ENCODE results near the gene PRIM1.
"Not testable (repeated sequence)": the region's sequence is repeated elsewhere in the genome, so short reads cannot be mapped to it uniquely, and the experiment has no call there.

PRIM1 gene

DNA sequence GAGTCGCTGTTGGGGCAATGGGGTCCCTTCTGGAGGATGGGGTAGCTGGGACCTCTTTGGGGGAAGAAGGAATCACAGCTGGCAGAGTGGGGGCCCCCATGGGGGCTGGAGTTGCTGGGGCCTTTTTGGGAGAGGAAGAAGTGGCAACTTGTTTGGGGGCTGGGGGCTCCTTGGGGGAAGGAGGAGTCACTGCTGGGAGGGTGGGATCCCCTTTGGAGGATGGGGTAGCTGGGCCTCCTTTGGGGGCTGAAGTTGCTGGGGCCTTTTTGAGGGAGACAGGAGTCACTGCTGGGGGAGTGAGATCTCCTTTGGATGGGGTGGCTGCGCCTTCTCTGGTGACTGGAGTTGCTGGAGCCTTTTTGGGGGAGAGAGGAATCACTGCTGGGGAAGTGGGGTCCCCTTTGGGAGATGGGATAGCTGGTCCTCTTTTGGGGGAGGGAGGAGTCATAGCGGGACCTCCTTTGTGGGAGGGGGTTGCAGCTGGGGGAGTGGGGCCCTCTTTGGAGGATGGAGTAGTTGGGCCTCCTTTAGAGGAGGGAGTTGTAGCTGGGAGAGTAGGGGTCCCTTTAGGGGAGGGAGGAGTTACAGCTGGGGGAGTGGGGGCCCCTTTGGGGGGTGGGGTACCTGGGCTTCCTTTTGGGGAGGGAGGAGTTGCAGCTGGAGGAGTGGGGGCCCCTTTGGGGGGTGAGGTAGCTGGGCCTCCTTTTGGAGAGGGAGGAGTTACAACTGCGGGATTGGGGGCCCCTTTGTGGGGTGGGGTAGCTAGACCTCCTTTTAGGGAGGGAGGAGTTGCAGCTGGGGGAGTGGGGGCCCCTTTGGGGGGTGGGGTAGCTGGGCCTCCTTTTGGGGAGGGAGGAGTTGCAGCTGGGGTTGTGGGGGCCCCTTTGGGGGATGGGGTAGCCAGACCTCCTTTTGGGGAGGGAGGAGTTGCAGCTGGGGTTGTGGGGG, 34.9 kb downstream of the PRIM1 start:
- no peak for DNase-seq (ENCODE audit: low spot score)

DNA sequence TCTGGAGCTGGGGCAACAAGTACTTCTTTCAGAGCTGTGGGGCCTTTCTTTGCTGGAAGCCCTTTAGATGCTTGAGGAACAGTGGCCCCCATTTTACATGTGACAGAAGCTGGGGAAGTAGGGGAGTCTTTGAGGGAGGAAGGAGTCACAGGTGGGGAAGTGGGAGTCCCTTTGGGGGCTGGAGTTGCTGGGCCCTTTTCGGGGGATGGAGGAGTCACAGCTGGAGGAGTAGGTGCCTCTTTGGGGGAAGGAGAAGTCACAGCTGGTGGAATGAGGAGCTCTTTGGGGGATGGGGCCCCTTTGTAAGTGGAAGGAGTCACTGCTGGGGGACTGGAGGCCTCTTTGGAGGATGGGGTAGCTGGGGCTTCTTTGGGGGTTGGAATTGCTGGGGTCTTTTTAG, 35.7 kb downstream of the PRIM1 start:
- no peak for DNase-seq (ENCODE audit: low spot score)

DNA sequence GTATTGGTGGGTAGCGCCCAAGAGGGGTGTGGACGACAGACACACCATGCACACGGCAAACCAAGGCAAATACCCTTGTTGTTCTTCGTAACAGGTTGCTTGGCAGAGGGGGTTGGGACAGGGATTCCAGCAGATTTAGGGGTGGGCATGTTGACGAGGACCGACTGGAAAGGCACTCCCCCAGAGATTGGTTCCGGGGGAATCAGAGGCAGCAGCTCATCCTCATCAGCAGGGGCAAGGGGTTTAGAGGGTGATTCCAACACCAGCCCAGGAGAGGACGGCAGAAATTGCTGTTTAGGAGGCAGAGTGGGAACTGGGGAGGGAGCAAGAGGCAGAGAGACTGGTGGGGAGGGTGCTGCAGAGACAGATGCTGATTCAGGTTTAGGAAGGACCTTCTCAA, 36.3 kb downstream of the PRIM1 start:
- DNase-seq (ENCODE audit: low spot score): no peak

DNA sequence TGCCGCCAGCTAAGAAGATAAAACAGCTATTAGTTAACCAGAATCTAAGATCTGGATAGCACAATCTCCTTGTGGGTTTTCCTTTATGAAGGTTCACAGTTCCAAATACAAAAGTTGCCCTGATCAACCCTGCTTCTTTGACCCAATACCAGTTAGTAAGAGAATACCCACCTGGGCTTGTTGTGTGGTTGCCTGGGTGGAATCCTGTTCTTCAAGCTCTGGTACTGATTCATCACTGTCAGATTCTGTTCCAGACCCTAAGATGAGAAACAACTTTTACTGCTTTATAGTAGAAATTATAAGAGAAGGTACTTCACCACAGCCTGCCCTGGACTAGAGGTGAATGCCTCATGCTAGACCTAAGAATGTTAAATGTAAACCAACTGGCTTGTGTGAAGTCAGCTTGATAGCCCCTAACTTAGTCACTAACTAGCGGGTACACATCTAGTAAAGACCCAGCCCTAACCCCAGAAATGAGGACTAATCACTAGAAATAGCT, 37.6 kb downstream of the PRIM1 start:
- DNase-seq (ENCODE audit: low spot score): no peak

DNA sequence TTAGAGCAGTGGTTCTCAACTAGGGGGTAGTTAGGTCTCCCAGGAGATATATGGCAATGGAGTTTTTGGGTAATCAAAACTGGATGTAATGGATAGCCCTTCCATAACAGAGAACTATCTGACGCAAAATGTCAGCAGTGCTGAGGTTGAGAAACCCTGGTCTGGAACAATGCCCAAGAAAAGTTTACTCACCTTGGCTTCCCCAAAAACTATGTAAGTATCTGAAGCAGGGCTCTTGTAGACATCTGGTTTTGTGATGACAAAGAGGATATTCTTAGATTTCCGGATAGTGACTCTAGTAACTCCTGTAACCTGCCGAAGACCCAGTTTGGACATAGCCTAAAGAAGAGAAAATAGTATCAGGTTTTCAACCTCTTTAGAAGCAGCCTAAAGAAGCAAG, 38.8 kb downstream of the PRIM1 start:
- no peak for DNase-seq (ENCODE audit: low spot score)

DNA sequence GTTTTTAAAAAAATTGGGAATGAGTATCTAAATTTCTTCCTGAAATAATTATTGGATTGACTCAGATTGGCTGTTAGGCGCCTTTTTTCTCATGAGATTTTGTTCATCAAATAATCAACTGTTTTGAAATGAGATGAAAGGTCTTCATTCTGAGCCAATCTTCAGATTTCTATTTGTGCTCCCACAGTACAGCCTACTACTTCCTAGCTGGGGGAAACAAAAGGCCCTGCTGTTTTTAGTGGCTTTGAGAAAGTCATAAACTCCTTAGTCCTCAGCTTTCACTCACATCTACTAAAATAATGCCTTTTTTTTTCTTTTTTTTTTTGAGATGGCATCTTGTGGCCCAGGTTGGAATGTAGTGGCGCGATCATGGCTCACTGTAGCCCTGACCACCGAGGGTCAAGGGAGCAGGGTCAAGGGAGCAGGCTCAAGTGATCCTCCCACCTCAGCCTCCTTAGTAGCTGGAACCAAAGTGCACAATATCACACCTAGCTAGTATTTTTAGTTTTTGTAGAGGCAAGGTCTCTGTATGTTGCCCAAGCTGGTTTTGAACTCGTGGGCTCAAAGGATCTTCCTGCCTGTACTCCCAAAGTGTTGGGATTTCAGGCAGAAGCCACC, 42.3 kb downstream of the PRIM1 start:
- no peak for DNase-seq (ENCODE audit: low spot score)

DNA sequence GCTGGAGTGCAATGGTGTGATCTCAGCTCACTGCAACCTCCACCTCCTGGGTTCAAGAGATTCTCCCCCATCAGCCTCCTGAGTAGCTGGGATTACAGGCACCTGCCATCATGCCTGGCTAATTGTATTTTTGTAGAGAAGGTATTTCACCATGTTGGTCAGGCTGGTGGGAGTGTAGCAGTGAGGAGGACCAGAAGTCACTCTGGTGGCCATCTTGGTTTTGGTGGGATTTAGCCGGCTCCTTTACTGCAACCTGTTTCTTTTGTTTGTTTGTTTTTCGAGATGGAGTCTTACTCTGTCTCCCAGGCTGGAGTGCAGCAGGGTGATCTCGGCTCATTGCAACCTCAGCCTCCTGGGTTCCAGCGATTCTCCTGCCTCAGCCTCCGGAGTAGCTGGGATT, 47.6 kb downstream of the PRIM1 start:
- not testable (repeated sequence) for DNase-seq (ENCODE audit: low spot score)

DNA sequence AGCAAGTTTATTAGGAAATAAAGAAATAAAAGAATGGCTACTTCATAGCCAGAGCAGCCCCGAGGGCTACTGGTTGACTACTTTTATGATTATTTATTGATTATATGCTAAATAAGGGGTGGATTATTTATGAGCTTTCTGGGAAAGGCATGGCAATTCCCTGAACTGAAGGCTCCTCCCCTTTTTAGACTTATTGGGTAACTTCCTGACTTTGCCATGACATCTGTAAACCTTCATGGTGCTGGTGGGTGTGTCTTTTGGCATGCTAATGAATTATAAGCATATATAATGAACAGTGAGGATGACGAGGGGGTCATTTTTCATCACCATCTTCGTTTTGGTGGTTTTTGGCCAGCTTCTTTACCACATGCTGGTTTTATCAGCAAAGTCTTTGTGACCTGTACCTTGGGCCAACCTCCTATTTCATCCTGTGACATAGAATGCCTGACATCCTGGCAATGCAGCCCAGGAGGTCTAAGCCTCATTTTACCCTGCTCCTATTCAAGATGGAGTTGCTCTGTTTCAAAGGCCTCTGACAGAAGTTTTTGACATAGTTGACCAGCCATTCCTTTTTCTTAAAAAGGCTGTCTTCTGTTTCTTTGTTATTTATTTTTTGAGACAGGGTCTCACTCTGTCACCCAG, 53.0 kb downstream of the PRIM1 start:
- no peak for DNase-seq (ENCODE audit: low spot score)

DNA sequence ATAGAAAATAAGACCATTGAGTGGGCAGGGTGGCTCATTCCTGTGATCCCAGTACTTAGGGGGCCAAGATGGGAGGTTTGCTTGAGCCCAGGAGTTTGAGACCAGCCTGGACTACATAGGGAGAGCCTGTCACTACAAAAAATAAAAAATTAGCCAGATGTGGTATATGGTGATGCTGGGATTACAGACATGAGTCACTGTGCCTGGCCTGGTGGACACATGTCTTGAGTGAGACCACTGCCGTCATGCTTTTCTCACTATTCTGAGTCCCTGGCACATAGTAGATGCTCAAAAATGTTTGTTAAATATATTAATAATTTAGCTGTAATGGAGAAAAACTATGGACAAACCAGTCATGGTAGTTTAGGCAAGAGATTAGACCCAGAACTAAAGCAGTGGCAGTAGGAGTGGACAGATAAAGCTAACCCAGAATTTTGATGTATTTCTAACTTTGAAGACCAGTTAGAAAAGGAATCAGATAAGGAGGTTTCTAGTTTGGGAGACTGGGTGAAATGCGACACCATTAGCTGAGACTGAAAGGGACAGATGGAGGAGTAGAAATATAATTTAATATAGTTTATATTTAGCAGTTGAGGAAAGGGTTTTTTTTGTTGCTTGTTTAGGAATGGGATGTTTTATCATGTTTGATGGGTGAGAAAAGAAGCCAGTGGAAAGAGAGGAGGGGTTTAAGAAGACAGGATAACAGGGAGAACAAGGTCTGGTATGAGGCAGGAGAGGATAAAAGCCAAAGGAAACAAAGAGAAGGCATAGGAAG, 56.6 kb downstream of the PRIM1 start:
- no peak for DNase-seq (ENCODE audit: low spot score)

DNA sequence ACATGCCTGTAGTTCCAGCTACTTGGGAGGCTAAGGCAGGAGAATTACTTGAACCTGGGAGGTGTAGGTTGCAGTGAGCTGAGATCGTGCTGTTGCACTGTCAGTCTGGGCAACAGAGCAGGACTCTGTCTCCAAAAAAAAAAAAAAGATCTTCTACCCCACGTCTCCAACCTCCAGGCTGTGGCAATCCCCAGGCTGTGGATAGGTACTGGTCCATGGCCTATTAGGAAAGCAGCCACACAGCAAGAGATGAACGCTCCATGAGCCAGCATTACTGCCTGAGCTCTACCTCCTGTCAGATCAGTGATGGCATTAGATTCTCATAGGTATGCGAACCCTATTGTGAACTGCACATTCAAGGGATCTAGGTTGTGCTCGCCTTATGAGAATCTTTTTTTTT, 58.0 kb downstream of the PRIM1 start:
- no peak for DNase-seq (ENCODE audit: low spot score)

DNA sequence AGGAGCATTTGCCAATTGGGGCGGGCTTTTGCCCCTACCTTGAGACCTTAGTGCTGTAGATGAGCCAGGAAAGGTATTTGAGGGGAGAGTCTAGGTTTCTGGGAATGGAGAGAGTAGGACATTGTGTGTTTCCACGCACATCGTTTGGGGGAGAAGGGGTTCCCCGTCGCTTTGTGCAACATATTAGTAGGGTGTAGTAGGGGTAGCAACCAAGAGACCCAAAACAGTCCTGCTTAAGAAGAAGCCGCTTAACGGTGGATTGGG, 63.3 kb downstream of the PRIM1 start:
- DNase-seq (ENCODE audit: low spot score): no peak

DNA sequence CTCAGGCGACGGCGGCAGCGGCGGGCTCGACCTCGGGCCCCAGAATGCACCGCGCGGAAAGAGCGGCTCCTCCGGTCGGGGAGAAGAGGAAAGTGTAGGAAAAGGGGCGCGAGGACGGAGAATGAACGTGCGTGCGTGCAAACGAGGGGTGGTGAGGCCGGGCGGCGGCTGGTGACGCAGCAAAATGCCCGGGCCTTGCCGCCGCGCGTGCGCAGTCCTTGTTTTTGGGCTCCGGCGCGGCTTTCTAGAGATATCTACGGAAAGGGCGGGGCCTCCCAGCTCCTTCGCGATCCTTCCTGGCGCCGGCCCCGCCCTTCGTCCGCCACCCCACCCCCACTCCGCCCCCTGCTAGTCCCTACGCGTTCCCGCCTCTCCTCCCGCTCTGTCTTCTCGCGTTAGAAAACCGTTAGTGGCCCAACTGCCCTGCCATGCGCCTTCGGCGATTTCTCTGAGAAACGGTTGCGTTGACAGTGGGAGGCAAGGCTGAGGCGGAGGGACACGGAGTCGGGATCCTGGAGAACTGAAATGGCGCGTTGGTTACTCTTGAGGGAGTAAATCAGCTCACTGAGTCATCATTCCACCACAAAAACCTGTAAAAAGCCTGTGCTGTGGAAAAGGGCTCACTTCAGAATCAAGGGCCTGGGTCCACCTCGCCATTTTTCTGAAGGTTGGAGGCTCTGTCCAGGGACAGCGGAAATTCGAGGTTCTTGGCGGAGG, 63.8 kb downstream of the PRIM1 start, which contains the start of gene PTGES3:
PTGES3 (minus strand) TSS at position 156 of the 717 bp plus-strand sequence. CDS start 285 bp downstream, outside the sequence.
- DNase-seq (ENCODE audit: low spot score): peak; percentile 98

DNA sequence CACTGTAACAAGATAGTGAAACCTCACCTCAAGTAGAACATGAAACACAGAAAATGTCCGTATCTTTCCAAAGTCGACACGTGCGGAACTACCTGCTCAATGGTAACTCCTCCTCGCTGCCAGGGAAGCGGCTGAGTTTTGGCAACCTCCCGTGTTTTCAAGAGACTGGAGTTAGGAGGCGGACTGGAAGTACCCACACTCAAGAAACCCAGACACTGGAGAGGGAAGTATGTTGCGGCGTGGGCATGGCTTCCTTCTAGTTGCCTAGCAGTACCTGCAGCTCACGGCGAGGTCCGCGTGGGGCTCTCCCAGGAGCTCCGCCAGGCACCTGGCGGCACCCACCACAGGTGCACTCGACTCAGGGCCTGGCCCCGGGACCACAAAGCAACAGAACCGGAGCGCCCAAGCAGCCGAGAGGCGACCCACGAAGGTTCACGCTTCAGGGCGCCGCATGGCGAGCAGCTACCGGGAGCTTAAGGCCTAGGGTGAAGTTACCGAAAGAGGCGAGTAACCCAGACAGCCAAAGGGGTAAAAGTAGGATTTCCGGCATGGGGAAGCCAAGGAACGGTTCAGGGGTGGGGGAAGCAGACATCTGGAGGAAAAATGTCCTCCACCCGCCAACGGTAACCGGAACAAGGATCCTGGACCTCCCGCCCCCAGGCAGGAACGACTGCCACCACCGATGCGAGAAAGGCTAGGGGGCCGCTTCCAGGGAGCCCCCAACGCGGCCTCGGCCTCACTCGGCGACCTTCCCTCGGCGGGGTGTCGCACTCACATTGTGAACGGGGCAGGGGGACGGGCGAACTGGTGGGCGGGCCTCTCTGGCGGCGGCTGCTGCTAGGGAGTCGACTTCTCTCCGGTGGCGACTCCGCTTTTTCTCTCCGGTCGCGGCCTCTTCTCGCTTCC, 64.6 kb downstream of the PRIM1 start:
- DNase-seq (ENCODE audit: low spot score): peak; percentile 19

DNA sequence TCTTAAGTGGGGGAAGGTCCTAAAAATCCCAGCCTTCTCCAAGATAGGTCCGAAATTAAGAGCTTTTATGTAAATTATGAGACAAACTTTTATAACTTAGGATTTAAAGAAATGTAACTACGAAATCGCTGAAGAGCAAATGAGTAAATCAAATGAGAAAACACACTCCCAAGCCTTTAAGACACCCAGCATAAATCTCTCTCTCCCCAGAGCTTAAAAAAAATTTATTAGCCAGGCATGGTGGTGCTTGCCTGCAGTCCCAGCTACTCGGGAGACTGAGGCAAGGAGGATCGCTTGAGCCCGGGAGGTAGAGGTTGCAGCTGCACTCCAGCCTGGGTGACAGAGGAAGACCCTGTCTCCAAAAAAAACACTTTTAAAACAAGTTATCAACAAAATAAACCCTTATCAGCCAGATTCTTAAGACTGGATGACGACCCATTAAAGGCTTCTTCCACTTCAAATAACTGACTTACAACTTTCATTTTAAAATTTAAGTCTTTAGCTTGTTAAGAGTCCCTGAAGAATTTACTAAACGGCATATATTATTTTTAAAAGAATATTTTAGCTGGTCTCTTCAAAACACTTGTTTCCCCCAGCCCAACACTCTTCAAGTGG, 67.3 kb downstream of the PRIM1 start:
- DNase-seq (ENCODE audit: low spot score): no peak

DNA sequence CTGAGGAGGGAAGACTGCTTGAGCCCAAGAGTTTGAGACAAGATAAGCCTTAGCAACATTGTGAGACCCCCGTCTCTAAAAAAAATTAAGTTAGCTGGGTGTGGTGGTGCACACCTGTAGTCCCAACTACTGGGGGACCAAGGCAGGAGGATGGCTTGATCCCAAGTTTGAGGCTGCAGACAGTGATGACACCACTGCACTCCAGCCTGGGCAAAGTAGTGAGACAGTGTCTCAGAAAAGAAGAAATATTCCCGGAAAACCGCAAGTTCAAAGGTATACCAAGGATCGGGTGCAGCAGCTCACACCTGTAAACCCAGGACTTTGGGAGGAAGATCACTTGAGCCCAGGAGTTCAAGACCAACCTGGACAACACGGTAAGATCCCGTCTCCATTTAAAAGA, 69.8 kb downstream of the PRIM1 start:
- DNase-seq (ENCODE audit: low spot score): no peak

All from AG08396 (cell line).